ENCODE results near the gene DNM1.
"Not testable (repeated sequence)": the region's sequence is repeated elsewhere in the genome, so short reads cannot be mapped to it uniquely, and the experiment has no call there.

Gene DNM1

GRCh38 chr9:128230897-128231296 is 27.7 kb downstream of the DNM1 start:
- not testable (repeated sequence) for DNase-seq

GRCh38 chr9:128231638-128232527 is 28.7 kb downstream of the DNM1 start:
- no peak for DNase-seq

- DNase-seq, result no peak
Measured at GRCh38 chr9:128232528-128233428, 29.6 kb downstream of the DNM1 start.

- DNase-seq, result no peak
Measured at GRCh38 chr9:128233817-128234406, 30.7 kb downstream of the DNM1 start.

GRCh38 chr9:128242124-128242523 is 38.9 kb downstream of the DNM1 start:
- DNase-seq, result no peak

- no peak for DNase-seq
Measured at GRCh38 chr9:128242828-128243214, 39.6 kb downstream of the DNM1 start.

- no peak for DNase-seq
Measured at GRCh38 chr9:128243215-128244018, 40.2 kb downstream of the DNM1 start.

GRCh38 chr9:128244091-128244836 is 41.1 kb downstream of the DNM1 start:
- no peak for DNase-seq

- DNase-seq, result no peak
Measured at GRCh38 chr9:128244837-128245231, 41.7 kb downstream of the DNM1 start.

GRCh38 chr9:128245421-128246151 is 42.4 kb downstream of the DNM1 start:
- no peak for DNase-seq

- DNase-seq, result no peak
Measured at GRCh38 chr9:128246471-128246870, 43.3 kb downstream of the DNM1 start.

GRCh38 chr9:128247226-128247803 is 44.1 kb downstream of the DNM1 start:
- DNase-seq, result no peak

GRCh38 chr9:128249558-128249907 is 46.4 kb downstream of the DNM1 start:
- no peak for DNase-seq

- no peak for DNase-seq
Measured at GRCh38 chr9:128249908-128250838, 47.0 kb downstream of the DNM1 start.

GRCh38 chr9:128250839-128251731 is 47.9 kb downstream of the DNM1 start:
- no peak for DNase-seq

- DNase-seq, result no peak
Measured at GRCh38 chr9:128251732-128252100, 48.5 kb downstream of the DNM1 start.

- DNase-seq, result no peak
Measured at GRCh38 chr9:128252317-128253139, 49.3 kb downstream of the DNM1 start.
